Stimulated activated CD4-positive, alpha-beta T cell treated with anti-CD3 and anti-CD28 coated beads, Interleukin-1b, Interleukin-23, amount 100 ng/mL, for 4 hours (primary cell): ENCODE results near the gene RANBP17.
"Not testable (repeated sequence)": the region's sequence is repeated elsewhere in the genome, so short reads cannot be mapped to it uniquely, and the experiment has no call there.

ENCODE experiments used
- DNase-seq, 2 donors: peaks; one replicate each; pipeline ENCODE4 v3.0.0-alpha.2; 2020; ENCODE audit warnings: low read depth in 2 of 2

Gene RANBP17

GRCh38 chr5:171297941-171298340 is 436.1 kb downstream of the RANBP17 start:
- DNase-seq = not testable (repeated sequence)

- DNase-seq = no peak
Measured at GRCh38 chr5:171299228-171299627, 437.4 kb downstream of the RANBP17 start.

DNA sequence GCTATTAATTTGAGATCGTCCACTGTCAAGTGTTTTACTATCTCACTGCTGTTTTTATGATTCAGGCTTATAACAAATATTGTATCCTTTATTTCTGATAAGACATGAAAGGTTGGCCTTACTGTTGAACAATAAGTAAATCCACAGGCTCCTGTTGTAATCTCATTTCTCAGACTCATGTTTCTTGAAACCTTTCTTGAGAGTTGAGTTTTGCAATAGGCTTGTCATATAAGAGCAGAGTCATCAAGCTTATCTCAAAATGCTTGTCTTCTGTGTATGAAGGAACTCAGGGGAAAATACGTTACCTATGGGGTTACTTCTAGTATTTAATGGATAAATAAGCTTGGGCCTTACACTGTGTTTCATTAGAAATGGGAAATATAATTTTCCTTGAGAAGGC is 438.0 kb downstream of the RANBP17 start:
- DNase-seq = no peak

DNA sequence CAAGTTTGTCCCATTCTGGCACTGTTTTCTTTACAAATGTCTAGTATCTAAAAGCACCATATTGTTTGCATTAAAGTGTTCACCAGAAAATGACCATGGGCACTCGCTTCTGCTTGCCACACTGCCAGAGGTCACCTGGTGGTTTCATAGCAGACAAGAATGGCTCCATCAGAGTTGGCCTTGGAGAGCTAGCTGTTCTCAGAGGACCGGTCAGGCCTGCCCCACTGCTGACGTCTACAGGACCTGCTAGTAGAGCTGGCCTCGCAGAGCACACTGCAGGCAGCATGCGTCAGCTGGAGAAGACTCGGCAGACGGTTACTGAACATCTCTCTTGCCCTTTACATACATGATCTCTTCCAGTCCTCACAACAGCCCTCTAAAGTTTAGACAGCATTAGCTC is 438.5 kb downstream of the RANBP17 start:
- no peak for DNase-seq

- DNase-seq = no peak
Measured at GRCh38 chr5:171306166-171306565, 444.3 kb downstream of the RANBP17 start.

- no peak for DNase-seq
Measured at GRCh38 chr5:171306781-171307591, 445.2 kb downstream of the RANBP17 start.

DNA sequence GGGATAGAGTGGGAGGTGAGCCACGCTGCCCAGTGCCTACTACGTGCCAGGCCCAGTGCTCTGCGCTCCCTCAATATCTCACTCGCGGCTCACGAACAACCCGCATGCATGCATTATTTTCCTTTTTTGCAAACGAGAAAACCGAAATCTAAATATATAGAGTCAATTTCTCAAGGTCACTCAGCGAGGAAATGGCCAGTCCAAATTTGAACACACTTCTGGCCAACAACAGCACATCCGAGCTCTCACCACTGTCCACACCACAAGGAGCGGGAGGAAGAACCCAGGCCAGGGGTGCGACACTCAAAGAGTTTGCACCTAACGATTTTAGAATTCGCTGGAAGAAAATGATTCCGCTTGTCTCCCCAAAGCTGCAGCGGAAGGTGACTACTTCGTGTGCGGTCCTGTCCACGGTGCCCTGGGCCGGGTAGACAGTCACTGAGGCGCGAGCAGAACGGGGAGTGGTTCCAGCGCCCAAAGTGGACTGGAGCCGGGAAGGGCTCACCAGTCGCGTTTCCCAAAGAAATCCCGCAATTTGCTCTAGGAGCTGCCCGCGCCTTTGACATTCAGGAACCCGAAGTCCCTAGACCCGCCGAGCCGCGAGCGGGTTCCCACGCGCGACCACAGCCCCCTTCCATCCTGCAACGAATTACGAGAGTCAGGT is 446.1 kb downstream of the RANBP17 start:
- no peak for DNase-seq

DNA sequence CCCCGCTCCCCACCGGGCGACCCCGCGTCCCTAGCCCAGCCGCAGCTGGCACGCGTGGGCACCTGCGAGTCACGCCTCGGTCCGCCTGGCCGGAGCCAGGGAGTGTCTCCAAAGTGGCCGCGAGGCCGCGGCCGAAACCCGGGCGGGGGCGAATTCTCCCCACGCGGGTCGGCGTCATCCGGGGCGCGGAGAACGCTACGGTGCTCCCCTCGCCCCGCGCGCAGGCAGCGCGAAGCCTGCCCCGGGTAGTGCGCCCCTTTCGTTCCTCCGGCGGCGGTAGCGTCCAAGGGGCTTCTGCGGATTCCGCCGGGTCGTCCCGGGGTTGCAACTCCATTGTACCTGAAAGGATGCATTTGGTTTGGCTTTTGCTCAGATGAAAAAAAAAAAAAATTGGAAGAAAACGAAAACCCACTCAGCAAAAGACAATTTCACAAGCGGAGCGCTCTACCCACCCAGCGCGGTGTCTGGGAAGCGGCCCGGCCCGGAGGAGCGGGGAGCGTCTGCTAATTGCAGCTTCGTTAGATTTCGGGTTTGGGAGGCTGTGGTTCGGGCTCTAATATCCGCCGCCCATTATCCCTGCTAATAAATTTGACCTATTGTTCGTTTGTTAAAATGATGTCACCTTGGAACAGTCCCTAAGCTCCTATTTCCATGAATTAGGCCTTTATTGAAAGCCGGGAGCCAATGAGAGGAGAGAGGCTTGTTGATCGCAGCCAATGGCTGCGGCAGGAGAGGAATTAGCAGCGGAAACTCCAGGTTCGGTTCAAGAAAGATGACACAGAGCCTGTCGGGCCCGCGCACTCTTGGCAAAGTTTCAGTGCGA is 446.8 kb downstream of the RANBP17 start, which contains the start of gene TLX3:
TLX3 (plus strand) TSS at position 796 of the 823 bp plus-strand sequence. CDS start 118 bp downstream, outside the sequence.
- DNase-seq = no peak

- DNase-seq = no peak
Measured at GRCh38 chr5:171309276-171310211, 447.7 kb downstream of the RANBP17 start.

DNA sequence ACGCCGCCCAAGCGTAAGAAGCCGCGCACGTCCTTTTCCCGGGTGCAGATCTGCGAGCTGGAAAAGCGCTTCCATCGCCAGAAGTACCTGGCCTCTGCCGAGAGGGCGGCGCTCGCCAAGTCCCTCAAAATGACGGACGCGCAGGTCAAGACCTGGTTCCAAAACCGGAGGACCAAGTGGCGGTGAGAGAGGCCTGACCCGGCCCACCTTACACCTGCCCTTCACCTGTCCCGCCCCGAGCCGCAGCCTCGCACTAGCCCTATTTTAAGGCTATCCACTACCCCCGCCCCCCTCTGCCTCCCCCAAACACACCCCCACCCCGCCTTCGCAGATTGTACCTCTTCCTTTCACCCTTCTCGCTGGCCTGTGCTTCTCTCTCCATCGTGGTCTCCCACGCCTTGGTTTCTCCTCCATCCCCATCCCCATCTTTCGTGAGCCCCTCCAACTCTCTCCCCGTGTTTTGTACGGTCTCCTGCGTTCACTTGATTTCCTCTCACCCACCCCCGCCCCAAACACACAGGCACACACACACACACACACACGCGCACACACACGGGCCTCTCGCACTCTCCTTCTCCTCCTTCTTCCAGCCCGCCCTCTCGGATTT is 448.5 kb downstream of the RANBP17 start:
- DNase-seq = no peak

- no peak for DNase-seq
Measured at GRCh38 chr5:171310819-171311321, 449.1 kb downstream of the RANBP17 start.

DNA sequence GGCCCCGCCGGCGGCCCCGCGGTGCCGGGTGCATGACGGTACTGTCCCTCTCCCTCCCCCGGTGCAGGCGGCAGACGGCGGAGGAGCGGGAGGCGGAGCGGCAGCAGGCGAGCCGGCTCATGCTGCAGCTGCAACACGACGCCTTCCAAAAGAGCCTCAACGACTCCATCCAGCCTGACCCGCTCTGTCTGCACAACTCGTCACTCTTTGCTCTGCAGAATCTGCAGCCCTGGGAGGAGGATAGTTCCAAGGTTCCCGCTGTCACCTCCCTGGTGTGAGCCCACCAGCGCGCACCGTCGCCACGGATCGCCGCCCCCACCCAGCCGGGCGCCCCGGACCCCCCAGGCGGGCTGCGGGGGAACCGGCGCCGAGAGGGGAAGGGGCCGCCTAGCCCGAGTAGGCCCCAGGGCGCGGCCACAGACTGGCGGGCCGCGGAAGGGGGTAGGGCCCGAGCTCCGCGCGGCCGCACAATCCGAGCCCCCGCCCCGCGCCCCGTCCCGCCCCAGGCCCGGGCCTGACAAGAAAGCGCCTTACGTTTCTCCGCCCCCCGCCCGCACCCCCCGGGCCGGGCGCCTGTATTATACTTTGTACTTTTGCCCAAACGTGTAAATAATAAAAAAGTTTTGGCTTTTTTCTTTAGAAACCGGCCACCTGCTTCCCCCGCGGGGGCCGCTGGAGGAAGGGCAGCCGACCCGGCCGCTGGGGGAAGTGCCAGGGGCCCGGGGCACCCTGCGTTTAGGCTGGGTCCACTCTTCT is 449.7 kb downstream of the RANBP17 start:
- DNase-seq = no peak

- no peak for DNase-seq
Measured at GRCh38 chr5:171312129-171312974, 450.5 kb downstream of the RANBP17 start.

- DNase-seq = no peak
Measured at GRCh38 chr5:171313481-171314206, 451.8 kb downstream of the RANBP17 start.

DNA sequence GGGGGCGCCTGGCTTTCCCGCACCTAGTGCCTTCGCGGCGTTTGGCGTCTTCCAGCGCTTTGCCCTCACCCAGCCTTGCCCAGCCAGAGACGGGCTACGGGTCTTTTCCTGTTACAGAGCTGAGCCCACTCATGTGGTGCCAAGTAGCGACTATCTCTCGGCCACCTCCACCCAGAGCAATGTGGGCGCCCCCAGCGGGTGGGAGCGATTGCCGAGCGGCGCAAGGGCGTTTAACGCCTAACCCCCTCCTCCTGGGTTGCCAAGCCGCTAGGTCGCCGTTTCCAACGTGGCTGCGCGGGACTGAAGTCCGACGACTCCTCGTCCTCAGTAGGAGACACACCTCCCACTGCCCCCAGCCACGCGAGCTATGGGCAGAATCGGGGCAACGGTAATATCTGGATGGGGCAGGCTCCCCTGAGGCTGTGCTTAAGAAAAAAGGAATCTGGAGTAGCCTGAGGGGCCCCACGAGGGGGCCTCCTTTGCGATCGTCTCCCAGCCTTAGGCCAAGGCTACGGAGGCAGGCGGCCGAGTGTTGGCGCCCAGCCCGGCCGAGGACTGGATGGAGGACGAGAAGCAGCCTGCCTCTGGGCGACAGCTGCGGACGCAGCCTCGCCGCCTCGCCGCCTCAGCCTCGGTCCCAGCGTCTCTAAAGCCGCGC is 453.0 kb downstream of the RANBP17 start:
- DNase-seq = no peak

- no peak for DNase-seq
Measured at GRCh38 chr5:171315386-171315891, 453.6 kb downstream of the RANBP17 start.

GRCh38 chr5:171315925-171316257 is 454.1 kb downstream of the RANBP17 start:
- DNase-seq = no peak
